WTC11 (cell line): ENCODE data around the gene UNC5A. TPM values are rescaled to one million over a fixed set of nuclear protein-coding genes. Genes with fewer than 3 reads are reported as not detected.

Experiments used
- ATAC-seq: fragments of 200-7000 bp; cut with Tn5 transposase; 2 replicates; pipeline ENCODE4 v1.10.0; 2021; ENCODE audit warnings: mild to moderate bottlenecking, moderate library complexity
- CTCF ChIA-PET: fragments of 300-600 bp; sonication (Branson Sonifier 250); formaldehyde crosslinking; loops from one replicate; lab custom pipeline; 2021; ENCODE audit warnings: antibody characterized with exemption; lab: Charles Lee
- POLR2A ChIA-PET: fragments of 350-600 bp; sonication (Branson Sonifier 250); formaldehyde crosslinking; loops from one replicate; lab custom pipeline; 2021; ENCODE audit warnings: antibody characterized with exemption; lab: Charles Lee
- DNase-seq: peaks from one replicate; pipeline ENCODE4 v3.0.0; 2021; ENCODE audit warnings: low spot score
- H3K27ac Mint-ChIP-seq: 2 replicates; pipeline ENCODE4 v1.8.0; 2021; ENCODE audit warnings: mixed read lengths
- H3K27me3 Mint-ChIP-seq: 2 replicates; pipeline ENCODE4 v1.8.0; 2021; ENCODE audit warnings: low read depth, mild to moderate bottlenecking, moderate library complexity, mixed read lengths
- H3K36me3 Mint-ChIP-seq: 2 replicates; pipeline ENCODE4 v1.8.0; 2021; ENCODE audit warnings: mixed read lengths
- H3K4me1 Mint-ChIP-seq: 2 replicates; pipeline ENCODE4 v1.8.0; 2022; ENCODE audit warnings: mixed read lengths
- H3K4me3 Mint-ChIP-seq: 2 replicates; pipeline ENCODE4 v1.8.0; 2021; ENCODE audit warnings: mild to moderate bottlenecking, moderate library complexity, mixed read lengths
- H3K9me3 Mint-ChIP-seq: 2 replicates; pipeline ENCODE4 v1.8.0; 2021; ENCODE audit warnings: mixed read lengths
- AFF4 ChIP-seq: sonication (generic); formaldehyde crosslinking; IDR thresholded peaks from 2 replicates; pipeline ENCODE4 v1.8.1; 2023; ENCODE audit warnings: mild to moderate bottlenecking, missing genetic modification reagents, borderline replicate concordance
- ATF3 ChIP-seq: sonication (generic); formaldehyde crosslinking; conservative IDR thresholded peaks from 2 replicates; pipeline ENCODE4 v1.8.1; 2022; ENCODE audit warnings: mild to moderate bottlenecking, missing genetic modification reagents
- E2F1 ChIP-seq: sonication (generic); formaldehyde crosslinking; IDR thresholded peaks from 2 replicates; pipeline ENCODE4 v1.8.0; 2022; ENCODE audit warnings: mild to moderate bottlenecking, missing genetic modification reagents
- E2F4 ChIP-seq: sonication (generic); formaldehyde crosslinking; IDR thresholded peaks from 2 replicates; pipeline ENCODE4 v1.8.1; 2022; ENCODE audit warnings: low read depth, mild to moderate bottlenecking, moderate library complexity, missing genetic modification reagents, borderline replicate concordance
- FOXP4 ChIP-seq: sonication (generic); formaldehyde crosslinking; IDR thresholded peaks from 2 replicates; pipeline ENCODE4 v1.8.0; 2022; ENCODE audit warnings: mild to moderate bottlenecking, missing genetic modification reagents
- OVOL2 ChIP-seq: fragments of 250-450 bp; sonication (Bioruptor Pico); IDR thresholded peaks from 2 replicates; pipeline ENCODE4 v1.9.0; 2021; ENCODE audit warnings: mild to moderate bottlenecking, borderline replicate concordance
- PREB ChIP-seq: sonication (generic); formaldehyde crosslinking; IDR thresholded peaks from 2 replicates; pipeline ENCODE4 v1.8.1; 2022; ENCODE audit warnings: mild to moderate bottlenecking, missing genetic modification reagents, moderate library complexity, borderline replicate concordance
- RELA ChIP-seq: sonication (generic); formaldehyde crosslinking; IDR thresholded peaks from 2 replicates; pipeline ENCODE4 v1.8.1; 2022; ENCODE audit warnings: missing genetic modification reagents, mild to moderate bottlenecking, borderline replicate concordance
- TCF7 ChIP-seq: sonication (generic); formaldehyde crosslinking; IDR thresholded peaks from 2 replicates; pipeline ENCODE4 v1.8.0; 2022; ENCODE audit warnings: mild to moderate bottlenecking, low read depth, missing genetic modification reagents, moderate library complexity
- USF1 ChIP-seq: sonication (generic); formaldehyde crosslinking; IDR thresholded peaks from 2 replicates; pipeline ENCODE4 v1.8.0; 2022; ENCODE audit warnings: mild to moderate bottlenecking, missing genetic modification reagents
- ZMAT4 ChIP-seq: fragments of 250-450 bp; sonication (Bioruptor Pico); IDR thresholded peaks from 2 replicates; pipeline ENCODE4 v1.9.0; 2021; ENCODE audit warnings: mild to moderate bottlenecking
- ZNF263 ChIP-seq: sonication (generic); formaldehyde crosslinking; IDR thresholded peaks from 2 replicates; pipeline ENCODE4 v1.8.1; 2022; ENCODE audit warnings: low read depth, mild to moderate bottlenecking, moderate library complexity, missing genetic modification reagents
- ZNF281 ChIP-seq: sonication (generic); formaldehyde crosslinking; IDR thresholded peaks from 2 replicates; pipeline ENCODE4 v1.8.0; 2023; ENCODE audit warnings: mild to moderate bottlenecking, missing genetic modification reagents
- ZNF317 ChIP-seq: sonication (generic); formaldehyde crosslinking; IDR thresholded peaks from 2 replicates; pipeline ENCODE4 v1.8.1; 2023; ENCODE audit warnings: low read depth, mild to moderate bottlenecking, moderate library complexity, missing genetic modification reagents, borderline replicate concordance
- ZNF512 ChIP-seq: sonication (generic); formaldehyde crosslinking; IDR thresholded peaks from 2 replicates; pipeline ENCODE4 v1.8.1; 2022; ENCODE audit warnings: missing genetic modification reagents, borderline replicate concordance
- total RNA-seq: library from RNA; stranded (reverse); gene quantifications from 3 replicates; pipeline ENCODE4 v1.2.3, GENCODE V29; 2021

UNC5A gene
- total RNA-seq, 1 experiment from 2014 or later = 10.2 TPM

GRCh38 chr5:176844281-176844680, 33.9 kb downstream of the UNC5A start (continued):
- TF ChIP-seq RELA (CRISPR knock-in tag) (no peak), ZNF263 (no peak)

GRCh38 chr5:176844706-176845391, 34.5 kb downstream of the UNC5A start:
- CTCF ChIA-PET = interaction anchor here (1.3 to 2.8 kb wide), 2 partner anchors 144 to 184 kb away, joined by 4 to 17 read pairs; no protein-coding TSS in a partner anchor
- Mint-ChIP-seq H3K4me3 (no peak overlapping the region), H3K27me3 (peaks cover 6% of the 10 kb centered on the region), H3K4me1 (peaks cover 8% of the 10 kb centered on the region), H3K27ac (no peak overlapping the region), H3K36me3 (no peaks in the 10 kb centered on the region), H3K9me3 (no peaks in the 10 kb centered on the region)
- POLR2A ChIA-PET = no interaction called here
- DNase-seq = no peak
- TF ChIP-seq ATF3 (CRISPR knock-in tag) (no peak), ZNF281 (CRISPR knock-in tag) (no peak), USF1 (CRISPR knock-in tag) (no peak), OVOL2 (CRISPR knock-in tag) (no peak), AFF4 (CRISPR knock-in tag) (no peak), ZMAT4 (CRISPR knock-in tag) (no peak), ZNF317 (CRISPR knock-in tag) (no peak), E2F1 (CRISPR knock-in tag) (no peak)
- no peak for ATAC-seq

- ChIA-PET CTCF (interaction anchor here (1.3 to 2.8 kb wide), 3 partner anchors 145 to 185 kb away, joined by 4 to 17 read pairs (median 4); no protein-coding TSS in a partner anchor), POLR2A (no interaction called here)
- Mint-ChIP-seq H3K4me1 (peaks cover 3% of the 10 kb centered on the region), H3K9me3 (no peaks in the 10 kb centered on the region), H3K4me3 (no peak overlapping the region), H3K36me3 (no peaks in the 10 kb centered on the region), H3K27me3 (peaks cover 4% of the 10 kb centered on the region), H3K27ac (no peak overlapping the region)
- ATAC-seq (no peak), DNase-seq (no peak)
- TF ChIP-seq TCF7 (CRISPR knock-in tag) (no peak), FOXP4 (CRISPR knock-in tag) (no peak), E2F4 (CRISPR knock-in tag) (no peak), PREB (no peak), ZNF512 (CRISPR knock-in tag) (no peak)
Measured at GRCh38 chr5:176845392-176845713, 35.0 kb downstream of the UNC5A start.
